ENCODE results near the gene RBM6. TPM values are rescaled to one million over a fixed set of nuclear protein-coding genes. Genes with fewer than 3 reads are reported as not detected.

Gene RBM6
- polyA plus RNA-seq, 1 of the 3 experiments (the other 2 are of a cell fraction), result 67.4 TPM

- Histone ChIP-seq H2AFZ (ENCODE audit: low read depth) (no peak overlapping the region), H3K27ac (ENCODE audit: low read depth in 2 of 2, low read length in 1 of 2) (no peak overlapping the region), H3K4me1 (ENCODE audit: control insufficient read depth in 1 of 2, insufficient read depth in 2 of 2, low read depth in 1 of 2, low read length in 1 of 2) (no peaks in the 10 kb centered on the region; a peak in 1 of 4 replicates), H3F3A (replicated peaks; ENCODE audit: insufficient read depth) (peaks cover 19% of the 10 kb centered on the region), H3K4me2 (peak overlapping the region; percentile 47; the same call in 1 of the 2 replicates), H3K9me3 (no peaks in the 10 kb centered on the region), H3K9me2 (no peaks in the 10 kb centered on the region), H3K79me2 (ENCODE audit: insufficient read depth) (peaks cover 73% of the 10 kb centered on the region), H3K4me3 (ENCODE audit: low read depth in 2 of 2, low read length in 1 of 2) (no peak overlapping the region), H4K20me1 (ENCODE audit: insufficient read depth) (peaks cover 69% of the 10 kb centered on the region), H3K9ac (no peak overlapping the region), H3K27me3 (ENCODE audit: insufficient read depth) (no peaks in the 10 kb centered on the region), H3K36me3 (replicated peaks in 1 of 2; ENCODE audit: control insufficient read depth in 1 of 2, insufficient read depth in 2 of 2, low read length in 1 of 2) (peaks cover 0 to 13% of the 10 kb centered on the region in 2 experiments)
- 94% methylated on average over 2 of the region's 2 CpGs for WGBS (ENCODE audit: low lambda C conversion rate)
- ChIA-PET POLR2A (no interaction called here), CTCF (no interaction called here)
- no peak for DNase-seq
- TF ChIP-seq RXRA (IDR thresholded peaks at IDR 0.05; ENCODE audit: borderline replicate concordance, low read depth), result no peak
- TF ChIP-seq, protein P1, sequence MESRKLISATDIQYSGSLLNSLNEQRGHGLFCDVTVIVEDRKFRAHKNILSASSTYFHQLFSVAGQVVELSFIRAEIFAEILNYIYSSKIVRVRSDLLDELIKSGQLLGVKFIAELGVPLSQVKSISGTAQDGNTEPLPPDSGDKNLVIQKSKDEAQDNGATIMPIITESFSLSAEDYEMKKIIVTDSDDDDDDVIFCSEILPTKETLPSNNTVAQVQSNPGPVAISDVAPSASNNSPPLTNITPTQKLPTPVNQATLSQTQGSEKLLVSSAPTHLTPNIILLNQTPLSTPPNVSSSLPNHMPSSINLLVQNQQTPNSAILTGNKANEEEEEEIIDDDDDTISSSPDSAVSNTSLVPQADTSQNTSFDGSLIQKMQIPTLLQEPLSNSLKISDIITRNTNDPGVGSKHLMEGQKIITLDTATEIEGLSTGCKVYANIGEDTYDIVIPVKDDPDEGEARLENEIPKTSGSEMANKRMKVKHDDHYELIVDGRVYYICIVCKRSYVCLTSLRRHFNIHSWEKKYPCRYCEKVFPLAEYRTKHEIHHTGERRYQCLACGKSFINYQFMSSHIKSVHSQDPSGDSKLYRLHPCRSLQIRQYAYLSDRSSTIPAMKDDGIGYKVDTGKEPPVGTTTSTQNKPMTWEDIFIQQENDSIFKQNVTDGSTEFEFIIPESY (IDR thresholded peaks at IDR 0.05; ENCODE audit: borderline replicate concordance, low read depth), result no peak
- no peak for TF ChIP-seq MEF2A (IDR thresholded peaks at IDR 0.05; ENCODE audit: borderline replicate concordance, low read depth)
- TF ChIP-seq RCOR1 (IDR thresholded peaks at IDR 0.05; ENCODE audit: low read length), result no peak
- TF ChIP-seq SIN3A (IDR thresholded peaks at IDR 0.05; ENCODE audit: borderline replicate concordance, low read depth, low read length), result no peak
- TF ChIP-seq, protein P2, sequence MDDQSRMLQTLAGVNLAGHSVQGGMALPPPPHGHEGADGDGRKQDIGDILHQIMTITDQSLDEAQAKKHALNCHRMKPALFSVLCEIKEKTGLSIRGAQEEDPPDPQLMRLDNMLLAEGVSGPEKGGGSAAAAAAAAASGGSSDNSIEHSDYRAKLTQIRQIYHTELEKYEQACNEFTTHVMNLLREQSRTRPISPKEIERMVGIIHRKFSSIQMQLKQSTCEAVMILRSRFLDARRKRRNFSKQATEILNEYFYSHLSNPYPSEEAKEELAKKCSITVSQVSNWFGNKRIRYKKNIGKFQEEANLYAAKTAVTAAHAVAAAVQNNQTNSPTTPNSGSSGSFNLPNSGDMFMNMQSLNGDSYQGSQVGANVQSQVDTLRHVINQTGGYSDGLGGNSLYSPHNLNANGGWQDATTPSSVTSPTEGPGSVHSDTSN (IDR thresholded peaks at IDR 0.05), result no peak
- TF ChIP-seq, protein P3, sequence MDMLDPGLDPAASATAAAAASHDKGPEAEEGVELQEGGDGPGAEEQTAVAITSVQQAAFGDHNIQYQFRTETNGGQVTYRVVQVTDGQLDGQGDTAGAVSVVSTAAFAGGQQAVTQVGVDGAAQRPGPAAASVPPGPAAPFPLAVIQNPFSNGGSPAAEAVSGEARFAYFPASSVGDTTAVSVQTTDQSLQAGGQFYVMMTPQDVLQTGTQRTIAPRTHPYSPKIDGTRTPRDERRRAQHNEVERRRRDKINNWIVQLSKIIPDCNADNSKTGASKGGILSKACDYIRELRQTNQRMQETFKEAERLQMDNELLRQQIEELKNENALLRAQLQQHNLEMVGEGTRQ (IDR thresholded peaks at IDR 0.05; ENCODE audit: borderline replicate concordance, low read depth, low read length), result no peak
- TF ChIP-seq CHD2 (IDR thresholded peaks at IDR 0.05; ENCODE audit: low read length, partially characterized antibody), result no peak
- no peak for TF ChIP-seq NRF1 (IDR thresholded peaks at IDR 0.05; ENCODE audit: low read depth, low read length)
- no peak for TF ChIP-seq RAD21 (IDR thresholded peaks at IDR 0.05; ENCODE audit: low read length)
- no peak for TF ChIP-seq SMC3 (IDR thresholded peaks at IDR 0.05; ENCODE audit: low read depth, low read length)
- TF ChIP-seq, protein P4, sequence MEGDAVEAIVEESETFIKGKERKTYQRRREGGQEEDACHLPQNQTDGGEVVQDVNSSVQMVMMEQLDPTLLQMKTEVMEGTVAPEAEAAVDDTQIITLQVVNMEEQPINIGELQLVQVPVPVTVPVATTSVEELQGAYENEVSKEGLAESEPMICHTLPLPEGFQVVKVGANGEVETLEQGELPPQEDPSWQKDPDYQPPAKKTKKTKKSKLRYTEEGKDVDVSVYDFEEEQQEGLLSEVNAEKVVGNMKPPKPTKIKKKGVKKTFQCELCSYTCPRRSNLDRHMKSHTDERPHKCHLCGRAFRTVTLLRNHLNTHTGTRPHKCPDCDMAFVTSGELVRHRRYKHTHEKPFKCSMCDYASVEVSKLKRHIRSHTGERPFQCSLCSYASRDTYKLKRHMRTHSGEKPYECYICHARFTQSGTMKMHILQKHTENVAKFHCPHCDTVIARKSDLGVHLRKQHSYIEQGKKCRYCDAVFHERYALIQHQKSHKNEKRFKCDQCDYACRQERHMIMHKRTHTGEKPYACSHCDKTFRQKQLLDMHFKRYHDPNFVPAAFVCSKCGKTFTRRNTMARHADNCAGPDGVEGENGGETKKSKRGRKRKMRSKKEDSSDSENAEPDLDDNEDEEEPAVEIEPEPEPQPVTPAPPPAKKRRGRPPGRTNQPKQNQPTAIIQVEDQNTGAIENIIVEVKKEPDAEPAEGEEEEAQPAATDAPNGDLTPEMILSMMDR (IDR thresholded peaks at IDR 0.05), result no peak
- no peak for TF ChIP-seq TEAD4 (IDR thresholded peaks at IDR 0.05; ENCODE audit: borderline replicate concordance, insufficient read depth)
- TF ChIP-seq, protein P5, sequence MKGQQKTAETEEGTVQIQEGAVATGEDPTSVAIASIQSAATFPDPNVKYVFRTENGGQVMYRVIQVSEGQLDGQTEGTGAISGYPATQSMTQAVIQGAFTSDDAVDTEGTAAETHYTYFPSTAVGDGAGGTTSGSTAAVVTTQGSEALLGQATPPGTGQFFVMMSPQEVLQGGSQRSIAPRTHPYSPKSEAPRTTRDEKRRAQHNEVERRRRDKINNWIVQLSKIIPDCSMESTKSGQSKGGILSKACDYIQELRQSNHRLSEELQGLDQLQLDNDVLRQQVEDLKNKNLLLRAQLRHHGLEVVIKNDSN (IDR thresholded peaks at IDR 0.05; ENCODE audit: borderline replicate concordance, low read depth), result no peak
- no peak for TF ChIP-seq NFIC (IDR thresholded peaks at IDR 0.05; ENCODE audit: borderline replicate concordance)
- no peak for TF ChIP-seq REST (IDR thresholded peaks at IDR 0.05; ENCODE audit: low read depth, low read length)
Measured at GRCh38 chr3:49942651-49943050, 2.7 kb downstream of the RBM6 start.
